ENCODE data around the gene SYK.

Gene SYK

GRCh38 chr9:90921969-90922368 is 120.3 kb downstream of the SYK start:
- Mint-ChIP-seq H3K27ac (no peak overlapping the region), H3K9me3 (no peaks in the 10 kb centered on the region), H3K4me1 (ENCODE audit: low read depth) (peaks cover 10% of the 10 kb centered on the region), H3K4me3 (no peak overlapping the region), H3K36me3 (ENCODE audit: low read depth) (no peaks in the 10 kb centered on the region), H3K27me3 (peaks cover 24% of the 10 kb centered on the region)

GRCh38 chr9:90925581-90926257 is 124.1 kb downstream of the SYK start:
- Mint-ChIP-seq H3K4me3 (no peak overlapping the region), H3K4me1 (ENCODE audit: low read depth) (peaks cover 10% of the 10 kb centered on the region), H3K36me3 (ENCODE audit: low read depth) (no peaks in the 10 kb centered on the region), H3K9me3 (no peaks in the 10 kb centered on the region), H3K27ac (no peak overlapping the region), H3K27me3 (peaks cover 41% of the 10 kb centered on the region)

GRCh38 chr9:90926936-90927335 is 125.3 kb downstream of the SYK start:
- Mint-ChIP-seq H3K4me3 (no peak overlapping the region), H3K36me3 (ENCODE audit: low read depth) (no peaks in the 10 kb centered on the region), H3K4me1 (ENCODE audit: low read depth) (peaks cover 10% of the 10 kb centered on the region), H3K27ac (no peak overlapping the region), H3K27me3 (peaks cover 41% of the 10 kb centered on the region), H3K9me3 (no peaks in the 10 kb centered on the region)

GRCh38 chr9:90927496-90927895 is 125.9 kb downstream of the SYK start:
- Mint-ChIP-seq H3K36me3 (ENCODE audit: low read depth) (no peaks in the 10 kb centered on the region), H3K27me3 (peaks cover 41% of the 10 kb centered on the region), H3K9me3 (no peaks in the 10 kb centered on the region)

GRCh38 chr9:90929626-90930025 is 128.0 kb downstream of the SYK start:
- no peaks in the 10 kb centered on the region for H3K9me3 Mint-ChIP-seq
- H3K4me3 Mint-ChIP-seq: no peak overlapping the region
- peaks cover 1% of the 10 kb centered on the region for H3K4me1 Mint-ChIP-seq (ENCODE audit: low read depth)
- no peaks in the 10 kb centered on the region for H3K36me3 Mint-ChIP-seq (ENCODE audit: low read depth)
- H3K27ac Mint-ChIP-seq: no peak overlapping the region
- H3K27me3 Mint-ChIP-seq: peaks cover 30% of the 10 kb centered on the region

More at GRCh38 chr9:90927496-90927895, 125.9 kb downstream of the SYK start:
- Mint-ChIP-seq H3K4me3 (no peak overlapping the region), H3K4me1 (ENCODE audit: low read depth) (peaks cover 10% of the 10 kb centered on the region), H3K27ac (no peak overlapping the region)

GRCh38 chr9:90933468-90933867 is 131.8 kb downstream of the SYK start:
- no peaks in the 10 kb centered on the region for H3K36me3 Mint-ChIP-seq (ENCODE audit: low read depth)
- H3K27ac Mint-ChIP-seq: no peak overlapping the region
- H3K27me3 Mint-ChIP-seq: peaks cover 33% of the 10 kb centered on the region
- H3K4me3 Mint-ChIP-seq: no peak overlapping the region
- no peaks in the 10 kb centered on the region for H3K9me3 Mint-ChIP-seq
- peaks cover 8% of the 10 kb centered on the region for H3K4me1 Mint-ChIP-seq (ENCODE audit: low read depth)

GRCh38 chr9:90939351-90939750 is 137.7 kb downstream of the SYK start:
- Mint-ChIP-seq H3K36me3 (ENCODE audit: low read depth) (no peaks in the 10 kb centered on the region), H3K4me3 (no peak overlapping the region), H3K27me3 (peaks cover 30% of the 10 kb centered on the region), H3K27ac (no peak overlapping the region), H3K9me3 (no peaks in the 10 kb centered on the region), H3K4me1 (ENCODE audit: low read depth) (peaks cover 14% of the 10 kb centered on the region)

- no peak overlapping the region for H3K4me3 Mint-ChIP-seq
- no peaks in the 10 kb centered on the region for H3K36me3 Mint-ChIP-seq (ENCODE audit: low read depth)
- peaks cover 6% of the 10 kb centered on the region for H3K4me1 Mint-ChIP-seq (ENCODE audit: low read depth)
- H3K9me3 Mint-ChIP-seq: no peaks in the 10 kb centered on the region
- no peak overlapping the region for H3K27ac Mint-ChIP-seq
- peaks cover 28% of the 10 kb centered on the region for H3K27me3 Mint-ChIP-seq
Observed at GRCh38 chr9:90940280-90940679, 138.7 kb downstream of the SYK start.

GRCh38 chr9:90941661-90942060 is 140.0 kb downstream of the SYK start:
- Mint-ChIP-seq H3K9me3 (no peaks in the 10 kb centered on the region), H3K4me3 (no peak overlapping the region), H3K27me3 (peaks cover 33% of the 10 kb centered on the region), H3K4me1 (ENCODE audit: low read depth) (peaks cover 6% of the 10 kb centered on the region), H3K27ac (no peak overlapping the region), H3K36me3 (ENCODE audit: low read depth) (no peaks in the 10 kb centered on the region)

GRCh38 chr9:90942555-90942954 is 140.9 kb downstream of the SYK start:
- Mint-ChIP-seq H3K4me1 (ENCODE audit: low read depth) (peaks cover 6% of the 10 kb centered on the region), H3K27ac (no peak overlapping the region), H3K9me3 (no peaks in the 10 kb centered on the region), H3K4me3 (no peak overlapping the region), H3K36me3 (ENCODE audit: low read depth) (no peaks in the 10 kb centered on the region), H3K27me3 (peaks cover 36% of the 10 kb centered on the region)

GRCh38 chr9:90943341-90943740 is 141.7 kb downstream of the SYK start:
- peaks cover 43% of the 10 kb centered on the region for H3K27me3 Mint-ChIP-seq
- H3K9me3 Mint-ChIP-seq: no peaks in the 10 kb centered on the region
- H3K36me3 Mint-ChIP-seq (ENCODE audit: low read depth): no peaks in the 10 kb centered on the region
- H3K27ac Mint-ChIP-seq: no peak overlapping the region
- H3K4me3 Mint-ChIP-seq: no peak overlapping the region
- peaks cover 6% of the 10 kb centered on the region for H3K4me1 Mint-ChIP-seq (ENCODE audit: low read depth)

- Mint-ChIP-seq H3K4me1 (ENCODE audit: low read depth) (peaks cover 6% of the 10 kb centered on the region), H3K36me3 (ENCODE audit: low read depth) (no peaks in the 10 kb centered on the region), H3K27me3 (peaks cover 40% of the 10 kb centered on the region), H3K9me3 (no peaks in the 10 kb centered on the region), H3K4me3 (no peak overlapping the region), H3K27ac (no peak overlapping the region)
Observed at GRCh38 chr9:90945336-90945735, 143.7 kb downstream of the SYK start.

- H3K4me1 Mint-ChIP-seq (ENCODE audit: low read depth): peaks cover 6% of the 10 kb centered on the region
- no peak overlapping the region for H3K27ac Mint-ChIP-seq
- no peaks in the 10 kb centered on the region for H3K9me3 Mint-ChIP-seq
- H3K36me3 Mint-ChIP-seq (ENCODE audit: low read depth): no peaks in the 10 kb centered on the region
- peaks cover 40% of the 10 kb centered on the region for H3K27me3 Mint-ChIP-seq
- no peak overlapping the region for H3K4me3 Mint-ChIP-seq
Observed at GRCh38 chr9:90946982-90947381, 145.4 kb downstream of the SYK start.

Data from stimulated activated naive CD8-positive, alpha-beta T cell treated with anti-CD3 and anti-CD28 coated beads, Interleukin-15, Interleukin-2, amounts not matched to agents 100 ng/mL and 50 ng/mL, for 24 hours (primary cell).